ENCODE data around the gene TAF1.
"Not testable (repeated sequence)": the region's sequence is repeated elsewhere in the genome, so short reads cannot be mapped to it uniquely, and the experiment has no call there.

Gene TAF1

GRCh38 chrX:71393919-71394318 lies 27.8 kb downstream of the TAF1 start:
- no peak overlapping the region for H3K4me3 ChIP-seq (ENCODE audit: low read depth, low read length)
- TF ChIP-seq, protein P1, sequence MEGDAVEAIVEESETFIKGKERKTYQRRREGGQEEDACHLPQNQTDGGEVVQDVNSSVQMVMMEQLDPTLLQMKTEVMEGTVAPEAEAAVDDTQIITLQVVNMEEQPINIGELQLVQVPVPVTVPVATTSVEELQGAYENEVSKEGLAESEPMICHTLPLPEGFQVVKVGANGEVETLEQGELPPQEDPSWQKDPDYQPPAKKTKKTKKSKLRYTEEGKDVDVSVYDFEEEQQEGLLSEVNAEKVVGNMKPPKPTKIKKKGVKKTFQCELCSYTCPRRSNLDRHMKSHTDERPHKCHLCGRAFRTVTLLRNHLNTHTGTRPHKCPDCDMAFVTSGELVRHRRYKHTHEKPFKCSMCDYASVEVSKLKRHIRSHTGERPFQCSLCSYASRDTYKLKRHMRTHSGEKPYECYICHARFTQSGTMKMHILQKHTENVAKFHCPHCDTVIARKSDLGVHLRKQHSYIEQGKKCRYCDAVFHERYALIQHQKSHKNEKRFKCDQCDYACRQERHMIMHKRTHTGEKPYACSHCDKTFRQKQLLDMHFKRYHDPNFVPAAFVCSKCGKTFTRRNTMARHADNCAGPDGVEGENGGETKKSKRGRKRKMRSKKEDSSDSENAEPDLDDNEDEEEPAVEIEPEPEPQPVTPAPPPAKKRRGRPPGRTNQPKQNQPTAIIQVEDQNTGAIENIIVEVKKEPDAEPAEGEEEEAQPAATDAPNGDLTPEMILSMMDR (IDR thresholded peaks at IDR 0.05; ENCODE audit: low read depth, low read length) = no peak
- DNase-seq (ENCODE audit: low read depth) = no peak

DNA sequence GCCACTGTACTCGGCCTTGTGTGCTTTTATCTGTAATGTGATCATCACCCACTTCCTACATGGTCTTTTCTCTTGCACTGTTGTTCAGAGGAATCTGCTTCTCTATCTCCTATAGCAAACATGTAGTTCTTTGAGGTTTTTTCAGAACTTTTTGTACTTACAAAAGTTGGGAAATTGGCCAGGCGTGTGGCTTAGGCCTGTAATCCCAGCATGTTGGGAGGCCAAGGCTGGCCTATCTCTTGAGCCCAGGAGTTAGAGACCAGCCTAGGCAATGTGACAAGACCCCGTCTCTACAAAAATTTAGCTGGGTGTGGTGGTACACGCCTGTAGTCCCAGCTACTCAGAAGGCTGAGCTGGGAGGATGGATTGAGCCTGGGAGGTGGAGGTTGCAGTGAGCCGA lies 30.4 kb downstream of the TAF1 start:
- DNase-seq (ENCODE audit: low read depth) = no peak
- H3K4me3 ChIP-seq (ENCODE audit: low read depth, low read length) = no peak overlapping the region
- TF ChIP-seq POLR2A (IDR thresholded peaks at IDR 0.05; ENCODE audit: extremely low read depth, insufficient read length) (no peak), MYC (IDR thresholded peaks at IDR 0.05; ENCODE audit: low read depth, low read length) (no peak), MAX (IDR thresholded peaks at IDR 0.05; ENCODE audit: low read depth, low read length) (no peak)
- TF ChIP-seq, protein P1 (IDR thresholded peaks at IDR 0.05; ENCODE audit: low read depth, low read length) = no peak

- no peak for TF ChIP-seq MYC (IDR thresholded peaks at IDR 0.05; ENCODE audit: low read depth, low read length)
- TF ChIP-seq, protein P1 (IDR thresholded peaks at IDR 0.05; ENCODE audit: low read depth, low read length) = no peak
- no peak overlapping the region for H3K4me3 ChIP-seq (ENCODE audit: low read depth, low read length)
- no peak for DNase-seq (ENCODE audit: low read depth)
These were observed 34.6 kb downstream of the TAF1 start for GRCh38 chrX:71400710-71401109.

GRCh38 chrX:71416260-71416659 lies 50.1 kb downstream of the TAF1 start:
- not testable (repeated sequence) for DNase-seq (ENCODE audit: low read depth); H3K4me3 ChIP-seq (ENCODE audit: low read depth, low read length)

GRCh38 chrX:71420686-71421085 lies 54.5 kb downstream of the TAF1 start:
- no peak for DNase-seq (ENCODE audit: low read depth)
- TF ChIP-seq POLR2A (IDR thresholded peaks at IDR 0.05; ENCODE audit: extremely low read depth, insufficient read length) = no peak
- no peak for TF ChIP-seq MAX (IDR thresholded peaks at IDR 0.05; ENCODE audit: low read depth, low read length)
- TF ChIP-seq, protein P1 (IDR thresholded peaks at IDR 0.05; ENCODE audit: low read depth, low read length) = no peak
- no peak overlapping the region for H3K4me3 ChIP-seq (ENCODE audit: low read depth, low read length)

- no peak for DNase-seq (ENCODE audit: low read depth)
- H3K4me3 ChIP-seq (ENCODE audit: low read depth, low read length) = no peak overlapping the region
- TF ChIP-seq POLR2A (IDR thresholded peaks at IDR 0.05; ENCODE audit: extremely low read depth, insufficient read length) (no peak), MYC (IDR thresholded peaks at IDR 0.05; ENCODE audit: low read depth, low read length) (no peak), MAX (IDR thresholded peaks at IDR 0.05; ENCODE audit: low read depth, low read length) (no peak)
- TF ChIP-seq, protein P1 (IDR thresholded peaks at IDR 0.05; ENCODE audit: low read depth, low read length) = no peak
These were observed 66.6 kb downstream of the TAF1 start for GRCh38 chrX:71432733-71433132.

GRCh38 chrX:71438750-71439149 lies 72.6 kb downstream of the TAF1 start:
- DNase-seq (ENCODE audit: low read depth) = no peak
- no peak for TF ChIP-seq MYC (IDR thresholded peaks at IDR 0.05; ENCODE audit: low read depth, low read length)
- TF ChIP-seq, protein P1 (IDR thresholded peaks at IDR 0.05; ENCODE audit: low read depth, low read length) = no peak
- H3K4me3 ChIP-seq (ENCODE audit: low read depth, low read length) = no peak overlapping the region
